GM19023 (cell line): ENCODE measurements around the gene IL1R2.

Experiments used
- ATAC-seq: cut with Tn5 transposase; IDR thresholded peaks from one replicate; pipeline ENCODE4 v1.9.1; 2021; ENCODE audit warnings: mild to moderate bottlenecking, moderate library complexity; ENCODE audit not compliant: unreplicated experiment

The IL1R2 gene

DNA sequence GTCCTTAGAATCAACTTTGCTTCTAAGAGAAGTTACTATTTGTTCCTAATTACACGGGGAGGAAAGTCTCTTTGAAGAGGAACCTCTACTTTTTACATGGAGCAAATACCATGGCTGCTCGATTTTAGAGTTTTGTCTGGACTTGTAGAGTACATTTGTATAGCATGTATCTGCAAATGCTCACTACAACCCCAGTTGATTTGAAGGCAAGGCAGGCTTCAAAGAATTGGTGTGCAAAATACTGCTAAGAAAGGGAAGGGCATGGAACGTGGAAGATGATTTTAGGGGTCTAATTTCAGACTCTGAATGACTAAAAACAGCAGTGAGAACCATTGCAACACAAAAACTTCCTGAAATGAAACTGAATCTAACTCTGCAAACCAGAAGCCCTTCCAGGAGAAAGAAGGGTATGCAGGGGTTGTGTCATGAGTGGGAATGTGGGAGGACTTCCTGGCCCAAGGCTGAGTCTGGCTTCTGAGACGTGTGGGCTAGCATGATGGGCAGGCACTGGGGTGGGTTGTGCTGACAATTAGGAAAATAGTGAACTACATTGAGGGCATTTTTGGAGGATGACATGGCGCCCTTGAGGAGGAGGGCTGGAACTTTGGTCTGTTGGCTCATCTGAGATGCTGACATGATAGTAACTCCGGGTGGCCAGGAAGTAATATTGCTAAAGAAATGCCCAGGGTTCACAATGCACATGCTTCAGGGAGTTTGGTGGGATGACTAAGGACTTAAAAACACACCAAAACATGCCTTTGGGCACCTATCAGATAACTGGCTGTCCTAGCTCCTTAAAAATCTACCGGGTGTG lies 18.9 kb upstream of the IL1R2 start:
- no peak for ATAC-seq

- ATAC-seq: no peak
Measured at GRCh38 chr2:101974663-101975062, 17.1 kb upstream of the IL1R2 start.

- no peak for ATAC-seq
Measured at GRCh38 chr2:101975171-101975870, 16.4 kb upstream of the IL1R2 start.

DNA sequence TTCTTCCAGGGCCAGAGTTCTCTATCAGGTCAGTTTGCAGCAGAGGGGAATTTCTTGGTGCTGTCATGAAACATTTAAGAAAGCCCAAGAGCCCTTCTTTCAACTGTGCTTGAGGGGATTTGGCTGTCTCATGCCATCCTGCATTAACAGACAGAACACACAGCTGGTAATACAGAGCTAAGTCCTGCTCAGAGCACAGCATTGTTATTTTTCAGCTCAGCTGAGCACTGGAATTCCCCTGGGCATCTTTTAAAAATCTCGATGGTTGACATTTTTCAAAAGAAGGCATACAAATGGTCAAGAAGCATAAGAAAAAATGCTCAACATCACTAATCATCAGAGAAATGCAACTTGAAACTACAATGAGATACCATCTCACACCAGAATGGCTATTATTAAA lies 14.9 kb upstream of the IL1R2 start:
- peak; percentile 65 for ATAC-seq

GRCh38 chr2:101980368-101980767 lies 11.4 kb upstream of the IL1R2 start:
- ATAC-seq: no peak

GRCh38 chr2:101981066-101981465 lies 10.7 kb upstream of the IL1R2 start:
- ATAC-seq: no peak

DNA sequence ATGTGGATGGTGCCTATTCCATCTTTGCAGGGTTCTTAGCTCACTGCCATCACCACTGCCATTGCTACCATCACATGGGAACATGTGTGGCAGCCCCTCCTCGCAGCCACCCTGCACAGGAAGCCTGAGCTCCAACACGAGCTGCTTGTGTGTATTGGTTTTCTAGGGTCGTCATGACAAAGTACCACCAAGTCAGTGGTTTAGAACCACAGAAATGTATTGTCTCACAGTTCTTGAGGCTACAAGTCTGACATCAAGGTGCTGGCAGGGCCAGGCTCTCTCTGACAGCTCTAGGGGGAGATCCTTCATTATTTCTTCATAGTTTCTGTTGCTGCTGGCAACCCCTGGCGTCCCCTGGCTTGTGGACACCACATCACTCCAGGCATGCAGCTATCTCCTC lies 10.3 kb upstream of the IL1R2 start:
- ATAC-seq: no peak

- no peak for ATAC-seq
Measured at GRCh38 chr2:101982495-101983029, 9.2 kb upstream of the IL1R2 start.

GRCh38 chr2:101983486-101983885 lies 8.3 kb upstream of the IL1R2 start:
- ATAC-seq: no peak

DNA sequence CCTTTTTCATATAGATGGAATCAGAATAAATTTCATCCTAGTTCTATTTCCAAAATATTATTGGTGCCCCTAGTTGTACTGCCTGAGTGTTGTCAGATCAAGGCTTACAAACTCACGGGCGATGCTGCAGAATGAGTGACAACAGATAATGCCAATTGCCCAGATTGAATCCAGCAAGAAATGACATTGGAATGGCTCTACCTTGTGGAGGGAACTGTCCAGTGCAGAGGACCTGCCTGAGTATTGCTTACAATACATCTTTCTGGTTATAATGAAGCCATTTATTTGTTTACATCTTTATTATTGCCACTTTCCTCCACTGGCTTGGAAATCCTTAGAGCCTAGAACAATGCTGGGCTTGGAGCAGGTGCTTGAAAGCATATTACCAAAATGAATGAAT lies 7.8 kb upstream of the IL1R2 start:
- ATAC-seq: no peak

DNA sequence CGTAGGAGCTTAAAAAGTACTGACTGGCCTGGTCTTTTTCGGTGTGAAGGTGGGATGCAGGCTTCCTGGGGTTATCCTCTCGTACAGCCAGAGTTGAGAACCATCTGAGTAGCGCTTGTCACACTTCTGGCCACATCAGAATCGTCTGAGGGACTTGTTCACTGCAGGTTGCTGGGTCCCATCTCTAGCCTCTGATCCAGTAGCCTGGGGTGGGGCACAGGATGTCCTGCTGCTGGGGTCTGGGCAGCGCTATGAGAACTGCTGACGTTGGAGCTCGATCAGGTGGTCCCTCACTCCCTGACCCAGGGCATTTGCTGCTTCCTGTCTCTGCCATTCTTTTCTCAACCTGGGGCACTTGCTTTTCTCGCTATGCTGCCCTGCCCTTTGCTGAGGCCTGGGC lies 7.1 kb upstream of the IL1R2 start:
- ATAC-seq: no peak

GRCh38 chr2:101985101-101985792 lies 6.5 kb upstream of the IL1R2 start:
- ATAC-seq: no peak

- ATAC-seq: no peak
Measured at GRCh38 chr2:101985793-101986164, 6.0 kb upstream of the IL1R2 start.

DNA sequence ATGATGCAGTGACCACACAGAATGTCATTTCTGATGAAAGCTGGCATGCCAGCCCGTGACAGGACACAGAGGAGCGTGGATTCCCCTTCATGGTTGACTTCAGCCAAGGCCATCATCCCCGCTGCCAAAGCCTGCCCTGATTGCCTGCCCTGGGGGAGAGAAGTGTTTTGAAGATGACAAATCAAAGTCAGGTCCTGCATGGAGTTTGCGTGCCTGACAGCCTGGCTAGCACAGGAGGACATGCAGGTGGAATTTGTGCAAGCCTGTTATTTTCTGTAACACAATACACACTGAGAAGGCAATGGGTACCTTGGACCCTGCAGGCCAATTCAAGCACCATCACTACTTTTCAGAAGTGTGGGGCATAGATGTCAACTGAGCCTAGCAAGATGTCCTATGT lies 5.4 kb upstream of the IL1R2 start:
- no peak for ATAC-seq

GRCh38 chr2:101986804-101987740 lies 4.7 kb upstream of the IL1R2 start:
- no peak for ATAC-seq

- no peak for ATAC-seq
Measured at GRCh38 chr2:101987832-101988231, 3.9 kb upstream of the IL1R2 start.

DNA sequence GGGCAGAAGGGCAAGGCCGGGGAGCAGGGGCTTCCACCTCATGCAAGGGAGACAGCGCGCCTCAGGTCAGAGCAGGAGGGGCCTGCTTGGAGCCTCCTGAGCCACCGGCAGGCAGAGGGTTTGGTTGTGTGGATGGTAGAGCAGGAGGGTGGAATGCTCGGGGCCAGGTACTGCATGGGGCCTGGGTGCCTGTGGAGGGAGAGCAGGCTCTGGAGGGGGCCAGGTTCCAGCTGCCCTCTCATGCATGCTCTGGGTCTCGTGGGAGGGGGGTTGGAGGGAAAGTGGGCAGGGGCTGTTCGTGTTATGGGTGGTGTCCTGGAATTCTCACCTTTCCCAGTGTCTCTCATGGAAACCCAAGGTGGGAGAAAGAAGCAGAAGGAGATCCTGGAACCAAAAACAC lies 3.2 kb upstream of the IL1R2 start:
- no peak for ATAC-seq

DNA sequence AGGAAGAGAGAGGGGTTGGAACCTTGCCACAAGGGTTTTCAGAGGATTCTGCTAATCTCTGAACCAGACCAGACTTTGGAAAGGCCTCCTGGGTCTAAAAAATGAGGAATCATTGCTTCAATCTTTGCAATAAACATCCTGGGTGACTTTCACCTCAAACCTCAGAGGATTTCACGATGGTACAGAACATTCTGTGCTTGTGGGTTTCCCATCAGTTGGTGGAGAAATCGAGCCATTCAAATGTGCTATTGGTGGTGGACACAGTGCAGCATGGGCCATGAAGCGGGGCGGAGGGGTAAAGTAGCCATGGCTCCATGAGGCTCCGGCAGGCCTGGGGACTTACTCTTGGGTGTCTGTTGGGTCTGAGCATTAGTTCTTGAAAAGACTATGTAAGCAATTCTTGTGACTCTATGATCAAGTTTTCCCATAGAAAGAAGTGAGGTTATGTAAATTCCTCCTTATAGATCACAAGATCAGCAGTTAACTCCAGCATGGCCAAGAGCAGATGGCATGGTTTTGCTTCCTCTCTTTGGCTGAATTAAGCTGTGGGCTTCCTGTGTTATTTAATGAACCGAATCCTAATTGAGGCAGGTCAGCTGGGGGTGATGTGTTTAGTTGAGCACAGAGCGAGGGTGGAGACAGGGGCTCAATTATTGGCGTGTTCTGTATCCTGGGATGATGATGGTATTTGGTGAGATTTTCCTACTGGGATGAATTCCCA lies 1.9 kb upstream of the IL1R2 start:
- ATAC-seq: no peak

DNA sequence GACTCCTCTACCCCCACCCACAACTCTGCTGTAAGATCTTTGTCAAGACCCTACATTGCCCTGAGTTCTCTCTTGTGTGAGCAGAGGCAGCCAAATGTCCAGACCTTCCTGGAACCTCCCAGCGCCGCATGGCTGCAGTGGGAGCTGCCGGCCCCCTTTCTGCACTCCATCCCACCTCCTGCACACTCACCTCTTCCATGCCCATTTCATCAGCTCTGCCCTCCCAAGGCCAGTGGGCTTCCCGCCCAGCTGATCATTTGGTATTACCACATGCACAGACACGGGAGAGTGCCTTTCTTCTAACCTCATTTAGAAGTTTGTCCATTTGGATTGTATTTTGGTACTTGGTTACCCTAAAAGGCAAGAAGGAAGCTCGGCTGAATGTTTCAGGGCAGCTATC lies 2.0 kb downstream of the IL1R2 start:
- ATAC-seq: no peak

- ATAC-seq: no peak
Measured at GRCh38 chr2:101995019-101995418, 3.3 kb downstream of the IL1R2 start.
